Measurements from ENCODE around the gene PDXK. TPM values are rescaled to one million over a fixed set of nuclear protein-coding genes. Genes with fewer than 3 reads are reported as not detected.
A peak's percentile ranks its signal among the peaks of the same experiment; 100 is the strongest.
"Not testable (repeated sequence)": the region's sequence is repeated elsewhere in the genome, so short reads cannot be mapped to it uniquely, and the experiment has no call there.

The PDXK gene
- 183 and 188 TPM in 2 replicates for total RNA-seq

DNA sequence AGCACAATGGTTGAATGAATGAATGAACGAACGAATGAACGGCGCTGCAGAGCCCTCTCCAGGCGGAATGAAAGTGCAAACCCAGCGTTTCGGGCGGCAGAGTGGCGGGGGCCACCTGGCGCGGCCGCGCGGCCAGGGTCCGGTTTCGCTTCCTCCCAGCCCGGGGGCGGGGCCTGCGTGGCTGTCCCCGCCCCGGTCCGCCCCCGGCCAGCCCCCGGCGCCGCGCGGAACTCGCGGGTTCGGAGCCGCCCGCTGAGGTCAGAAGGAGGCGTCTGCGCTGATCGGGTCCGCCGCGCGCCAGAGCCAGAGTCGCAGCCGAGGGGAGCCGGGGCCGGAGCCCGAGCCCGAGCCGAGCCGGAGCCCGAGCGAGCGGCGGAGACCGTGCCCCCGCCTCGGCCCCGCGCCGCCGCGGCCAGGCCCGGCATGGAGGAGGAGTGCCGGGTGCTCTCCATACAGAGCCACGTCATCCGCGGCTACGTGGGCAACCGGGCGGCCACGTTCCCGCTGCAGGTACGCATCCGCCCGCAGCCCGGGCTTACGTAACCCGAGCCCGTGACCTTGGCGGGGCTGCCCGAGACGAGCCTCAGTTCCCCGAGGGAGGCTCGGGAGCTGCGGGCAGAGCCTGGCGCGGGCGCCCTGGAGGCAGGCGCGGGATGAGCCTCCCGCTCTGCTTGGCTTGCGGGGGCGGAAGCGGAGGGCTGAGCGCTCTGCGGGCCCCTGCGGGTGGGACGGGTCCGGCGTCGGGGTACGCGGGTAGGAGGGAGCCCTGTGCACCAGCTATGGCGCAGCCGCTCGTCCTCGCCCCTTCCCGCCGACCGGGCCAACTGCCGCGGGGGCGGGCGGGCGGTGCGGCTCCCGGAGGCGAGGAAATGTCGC lies at the start of gene PDXK:
PDXK (plus strand) TSS at position 258 of the 876 bp plus-strand sequence; CDS start at position 424, 166 bp downstream.
- Histone ChIP-seq H3K27me3 (ENCODE audit: control insufficient read depth, insufficient read depth, low read length) (no peaks in the 10 kb centered on the region), H3K4me3 (ENCODE audit: low read depth, low read length) (peak within 1 kb of the TSS; percentile 95), H3K36me3 (ENCODE audit: control insufficient read depth, insufficient read depth, low read length) (peaks cover 2% of the 10 kb centered on the region)
- no peak for DNase-seq (ENCODE audit: low read depth)
- TF ChIP-seq, protein P1, sequence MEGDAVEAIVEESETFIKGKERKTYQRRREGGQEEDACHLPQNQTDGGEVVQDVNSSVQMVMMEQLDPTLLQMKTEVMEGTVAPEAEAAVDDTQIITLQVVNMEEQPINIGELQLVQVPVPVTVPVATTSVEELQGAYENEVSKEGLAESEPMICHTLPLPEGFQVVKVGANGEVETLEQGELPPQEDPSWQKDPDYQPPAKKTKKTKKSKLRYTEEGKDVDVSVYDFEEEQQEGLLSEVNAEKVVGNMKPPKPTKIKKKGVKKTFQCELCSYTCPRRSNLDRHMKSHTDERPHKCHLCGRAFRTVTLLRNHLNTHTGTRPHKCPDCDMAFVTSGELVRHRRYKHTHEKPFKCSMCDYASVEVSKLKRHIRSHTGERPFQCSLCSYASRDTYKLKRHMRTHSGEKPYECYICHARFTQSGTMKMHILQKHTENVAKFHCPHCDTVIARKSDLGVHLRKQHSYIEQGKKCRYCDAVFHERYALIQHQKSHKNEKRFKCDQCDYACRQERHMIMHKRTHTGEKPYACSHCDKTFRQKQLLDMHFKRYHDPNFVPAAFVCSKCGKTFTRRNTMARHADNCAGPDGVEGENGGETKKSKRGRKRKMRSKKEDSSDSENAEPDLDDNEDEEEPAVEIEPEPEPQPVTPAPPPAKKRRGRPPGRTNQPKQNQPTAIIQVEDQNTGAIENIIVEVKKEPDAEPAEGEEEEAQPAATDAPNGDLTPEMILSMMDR (IDR thresholded peaks at IDR 0.05; ENCODE audit: insufficient read depth, low read length, poor library complexity, severe bottlenecking) = peak; percentile 6

GRCh38 chr21:43669828-43670605 lies 48.9 kb upstream of the PDXK start:
- TF ChIP-seq, protein P1 (IDR thresholded peaks at IDR 0.05; ENCODE audit: insufficient read depth, low read length, poor library complexity, severe bottlenecking) = no peak
- DNase-seq (ENCODE audit: low read depth) = no peak
- no peaks in the 10 kb centered on the region for H3K27me3 ChIP-seq (ENCODE audit: control insufficient read depth, insufficient read depth, low read length)
- no peak overlapping the region for H3K4me3 ChIP-seq (ENCODE audit: low read depth, low read length)
- H3K36me3 ChIP-seq (ENCODE audit: control insufficient read depth, insufficient read depth, low read length) = peaks cover 3% of the 10 kb centered on the region

DNA sequence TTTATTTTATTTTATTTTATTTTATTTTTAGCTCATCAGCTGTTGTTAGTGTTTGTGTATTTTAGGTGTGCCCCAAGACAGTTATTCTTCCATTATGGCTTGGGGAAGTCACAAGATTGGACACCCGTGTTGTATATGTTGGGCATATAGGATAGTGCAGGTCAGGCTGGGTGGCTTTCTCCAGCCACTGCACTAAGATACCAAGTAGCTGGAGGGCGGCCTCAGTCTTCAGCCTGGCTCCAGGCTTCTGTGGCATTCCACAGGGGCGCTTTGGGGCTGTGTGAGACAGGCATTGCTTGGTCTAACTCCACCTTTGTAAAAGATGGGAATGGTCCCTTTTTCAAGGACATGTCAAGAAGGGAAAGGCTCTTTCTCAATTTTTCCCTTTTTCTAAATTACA lies 43.1 kb upstream of the PDXK start:
- TF ChIP-seq, protein P1 (IDR thresholded peaks at IDR 0.05; ENCODE audit: insufficient read depth, low read length, poor library complexity, severe bottlenecking) = no peak

DNA sequence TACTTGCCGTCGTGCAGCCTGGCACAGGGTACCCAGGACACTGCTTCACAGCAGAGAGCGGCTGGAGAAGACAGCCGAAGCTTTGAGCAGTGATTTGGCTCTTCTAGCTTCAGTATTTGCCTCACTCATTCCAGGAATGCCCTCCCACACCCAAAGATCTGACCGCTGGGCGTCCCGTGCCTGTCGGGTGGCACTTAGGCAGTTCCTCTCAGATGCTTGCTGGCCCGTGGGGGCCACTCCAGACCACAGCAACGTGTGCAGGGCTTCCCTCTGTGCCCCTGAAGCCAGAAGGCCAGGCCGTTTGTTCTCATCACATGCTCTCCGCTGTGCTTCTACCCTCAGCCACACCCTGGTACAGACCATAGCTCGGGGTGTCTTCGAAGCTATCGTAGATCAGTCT lies 42.5 kb upstream of the PDXK start:
- no peak for DNase-seq (ENCODE audit: low read depth)
- peaks cover 4% of the 10 kb centered on the region for H3K36me3 ChIP-seq (ENCODE audit: control insufficient read depth, insufficient read depth, low read length)
- H3K4me3 ChIP-seq (ENCODE audit: low read depth, low read length) = no peak overlapping the region
- TF ChIP-seq, protein P1 (IDR thresholded peaks at IDR 0.05; ENCODE audit: insufficient read depth, low read length, poor library complexity, severe bottlenecking) = no peak
- no peaks in the 10 kb centered on the region for H3K27me3 ChIP-seq (ENCODE audit: control insufficient read depth, insufficient read depth, low read length)

More for the DNA sequence above, 43.1 kb upstream of the PDXK start:
- DNase-seq (ENCODE audit: low read depth) = no peak
- Histone ChIP-seq H3K27me3 (ENCODE audit: control insufficient read depth, insufficient read depth, low read length) (no peaks in the 10 kb centered on the region), H3K4me3 (ENCODE audit: low read depth, low read length) (no peak overlapping the region), H3K36me3 (ENCODE audit: control insufficient read depth, insufficient read depth, low read length) (peaks cover 6% of the 10 kb centered on the region)

- DNase-seq (ENCODE audit: low read depth) = no peak
- H3K36me3 ChIP-seq (ENCODE audit: control insufficient read depth, insufficient read depth, low read length) = peaks cover 4% of the 10 kb centered on the region
- H3K27me3 ChIP-seq (ENCODE audit: control insufficient read depth, insufficient read depth, low read length) = no peaks in the 10 kb centered on the region
These were observed 39.0 kb upstream of the PDXK start for GRCh38 chr21:43679951-43680350.

GRCh38 chr21:43680421-43680820 lies 38.5 kb upstream of the PDXK start:
- not testable (repeated sequence) for DNase-seq (ENCODE audit: low read depth); H3K36me3 ChIP-seq (ENCODE audit: control insufficient read depth, insufficient read depth, low read length); H3K27me3 ChIP-seq (ENCODE audit: control insufficient read depth, insufficient read depth, low read length); H3K4me3 ChIP-seq (ENCODE audit: low read depth, low read length)

More at GRCh38 chr21:43679951-43680350, 39.0 kb upstream of the PDXK start:
- TF ChIP-seq, protein P1 (IDR thresholded peaks at IDR 0.05; ENCODE audit: insufficient read depth, low read length, poor library complexity, severe bottlenecking) = no peak
- H3K4me3 ChIP-seq (ENCODE audit: low read depth, low read length) = no peak overlapping the region

All from kidney epithelial cell (primary cell).